Lower leg skin (tissue), 4 donors: ENCODE measurements around the gene CCN5. TPM values are rescaled to one million over a fixed set of nuclear protein-coding genes. Genes with fewer than 3 reads are reported as not detected.

Source experiments
- DNase-seq, 2 donors: peaks; one replicate each; pipeline ENCODE4 v3.0.0-alpha.2; 2019; ENCODE audit warnings: low spot score in 2 of 2
- H3K4me3 ChIP-seq: fragments of 200-600 bp; sonication (generic); 2 replicates; pipeline ENCODE4 v1.5.1; 2017; ENCODE audit warnings: mild to moderate bottlenecking, low read depth; ENCODE audit not compliant: poor library complexity, severe bottlenecking
- CTCF ChIP-seq, 3 donors: fragments of 450-650 bp; IDR thresholded peaks; one replicate each; pipeline ENCODE4 v1.5.1; 2016; ENCODE audit warnings: antibody characterized with exemption in 3 of 3, mild to moderate bottlenecking in 3 of 3, moderate library complexity in 2 of 3
- POLR2A ChIP-seq, 2 donors: fragments of 450-650 bp; IDR thresholded peaks; one replicate each; pipeline ENCODE4 v1.6.1; 2016 to 2017; ENCODE audit warnings: antibody characterized with exemption in 2 of 2, mild to moderate bottlenecking in 1 of 2, moderate library complexity in 1 of 2
- WGBS, 2 donors: methylation state at CpG; one replicate each; pipeline ENCODE4 v1.1.5; 2018; 5-methylcytosine and 5-hydroxymethylcytosine counted together
- intact Hi-C: fragments of 100-400 bp; cut with DNase I; formaldehyde crosslinking; loops from one replicate; pipeline ENCODE4 v1.15.0; 2023; ENCODE audit warnings: low total_unique reads
- total RNA-seq, 4 donors: library from RNA; depleted of rRNA; stranded (reverse); fragments of >200 nt; gene quantifications; one replicate each; pipeline ENCODE4 v1.1.0, GENCODE V29; 2016

The CCN5 gene
- total RNA-seq, 4 donors from 2014 or later = 50.8 to 481 (median 81.3) TPM

DNA sequence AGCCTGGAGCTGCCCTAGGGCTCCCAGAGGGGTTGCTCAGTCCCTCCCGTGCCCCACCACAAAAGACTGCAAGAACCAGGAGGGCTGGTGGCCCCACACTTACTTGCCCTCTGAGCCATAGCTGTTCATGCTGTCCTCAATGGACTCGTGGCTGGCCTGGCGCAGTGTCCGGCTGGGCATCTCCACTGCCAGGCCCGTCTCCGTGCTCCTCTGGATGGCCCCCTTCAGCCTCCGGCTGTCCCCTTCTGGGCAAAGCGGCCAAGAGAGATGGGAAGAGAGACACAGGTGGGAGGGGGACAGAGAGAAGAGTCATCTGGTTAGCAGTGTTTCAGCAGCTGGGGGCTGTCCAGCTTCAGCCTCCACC lies 56.0 kb downstream of the CCN5 start:
- DNase-seq = no peak
- 76 to 84% methylated on average over 7 to 8 of the region's 8 CpGs for WGBS, 2 donors
- H3K4me3 ChIP-seq = no peak overlapping the region
- intact Hi-C loops = no loop called here
- no peak for TF ChIP-seq POLR2A (IDR thresholded peaks at IDR 0.05)
- TF ChIP-seq CTCF (IDR thresholded peaks at IDR 0.05) = no peak

GRCh38 chr20:44772636-44773035 lies 57.5 kb downstream of the CCN5 start:
- intact Hi-C loops = no loop called here
- WGBS, 2 donors = 37 to 52% methylated on average over 8 of the region's 8 CpGs
- H3K4me3 ChIP-seq = no peak overlapping the region
- no peak for TF ChIP-seq POLR2A (IDR thresholded peaks at IDR 0.05)
- no peak for TF ChIP-seq CTCF (IDR thresholded peaks at IDR 0.05)
- no peak for DNase-seq

DNA sequence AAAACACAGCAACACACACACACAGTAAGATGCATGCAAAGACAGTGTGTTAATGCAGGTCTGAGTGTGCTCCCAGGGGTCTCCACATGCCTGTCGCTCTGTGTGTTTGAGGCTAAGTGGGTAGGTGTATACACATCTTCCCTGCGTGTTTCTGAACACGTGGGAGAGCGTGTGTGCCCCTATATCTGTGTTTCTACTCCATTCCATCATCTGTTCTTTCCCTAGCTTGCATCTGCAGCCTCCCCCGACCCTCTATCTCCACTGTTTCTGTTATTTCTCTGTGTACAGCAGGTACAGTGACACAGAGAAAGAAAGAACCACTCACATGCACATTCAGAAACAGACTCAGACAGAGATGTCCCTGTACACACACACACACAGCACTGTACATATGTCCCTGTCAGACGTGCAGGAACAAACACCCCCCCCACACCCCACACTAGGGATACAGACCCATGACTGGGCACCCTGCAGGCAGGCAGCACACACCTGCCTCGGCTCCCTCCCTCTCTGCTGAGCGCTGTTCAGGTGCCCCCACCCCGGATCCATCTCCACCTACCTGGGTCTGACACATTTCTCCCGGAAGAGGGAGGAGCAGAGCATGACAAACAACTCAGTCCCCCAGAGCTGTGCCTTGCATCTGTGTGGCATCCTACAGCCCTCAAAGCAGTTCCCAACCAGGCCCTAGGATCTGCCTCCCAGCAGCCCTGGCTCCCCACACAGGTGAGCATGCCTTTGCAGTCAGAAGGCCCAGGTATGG lies 58.1 kb downstream of the CCN5 start:
- intact Hi-C loops = no loop called here

GRCh38 chr20:44776980-44777379 lies 61.8 kb downstream of the CCN5 start:
- no peak for DNase-seq
- 19 to 22% methylated on average over 7 of the region's 7 CpGs for WGBS, 2 donors
- TF ChIP-seq POLR2A (IDR thresholded peaks at IDR 0.05) (no peak), CTCF (IDR thresholded peaks at IDR 0.05) (no peak)
- H3K4me3 ChIP-seq = no peak overlapping the region
- intact Hi-C loops = no loop called here

More for the DNA sequence above, 58.1 kb downstream of the CCN5 start:
- DNase-seq = no peak
- WGBS, 2 donors = 52 to 64% methylated on average over 6 to 10 of the region's 10 CpGs
- no peak for TF ChIP-seq CTCF (IDR thresholded peaks at IDR 0.05)
- no peak for TF ChIP-seq POLR2A (IDR thresholded peaks at IDR 0.05)
- H3K4me3 ChIP-seq = no peak overlapping the region

Other genes with a start within 250 kb of the CCN5 start
- gene TTPAL, start 239.5 kb upstream of the CCN5 start, total RNA-seq = 10 to 100 TPM; 27.1 to 36.8 (median 31.7) TPM
- 100 to 1,000 TPM; 102 to 142 (median 124) TPM for gene SERINC3, start 193.3 kb upstream of the CCN5 start, total RNA-seq
- gene PKIG, start 132.8 kb upstream of the CCN5 start, total RNA-seq = 10 to 100 TPM; 21.5 to 42.6 (median 28.2) TPM
- gene ADA, start 63.7 kb upstream of the CCN5 start, total RNA-seq = 10 to 100 TPM in 1 of 4 donors, 1 to 10 TPM in 3; 4.3 to 14.8 (median 6.5) TPM
- 1 to 10 TPM; 1.5 to 3.5 (median 2.5) TPM for gene KCNK15, start 30.5 kb downstream of the CCN5 start, total RNA-seq
- gene RIMS4, start 95.2 kb downstream of the CCN5 start, total RNA-seq = under 1 TPM in 3 of 4 donors, not detected in 1; 0.12 to 0.91 (median 0.39) TPM
- 100 to 1,000 TPM in 2 of 4 donors, 10 to 100 TPM in 2; 78.5 to 133 (median 105) TPM for gene YWHAB, start 170.3 kb downstream of the CCN5 start, total RNA-seq
- gene PABPC1L, start 194.7 kb downstream of the CCN5 start, total RNA-seq = 10 to 100 TPM in 2 of 4 donors, 1 to 10 TPM in 2; 7.0 to 30.2 (median 9.6) TPM
- gene TOMM34, start 245.0 kb downstream of the CCN5 start, total RNA-seq = 10 to 100 TPM in 3 of 4 donors, 1 to 10 TPM in 1; 9.8 to 19.5 (median 12.4) TPM